GM04504 (cell line): Measurements from ENCODE around the gene SIAE.

ENCODE experiments used
- DNase-seq: peaks from one replicate; pipeline ENCODE4 v3.0.0-alpha.2; 2012; ENCODE audit warnings: low read depth

SIAE gene, protein sequence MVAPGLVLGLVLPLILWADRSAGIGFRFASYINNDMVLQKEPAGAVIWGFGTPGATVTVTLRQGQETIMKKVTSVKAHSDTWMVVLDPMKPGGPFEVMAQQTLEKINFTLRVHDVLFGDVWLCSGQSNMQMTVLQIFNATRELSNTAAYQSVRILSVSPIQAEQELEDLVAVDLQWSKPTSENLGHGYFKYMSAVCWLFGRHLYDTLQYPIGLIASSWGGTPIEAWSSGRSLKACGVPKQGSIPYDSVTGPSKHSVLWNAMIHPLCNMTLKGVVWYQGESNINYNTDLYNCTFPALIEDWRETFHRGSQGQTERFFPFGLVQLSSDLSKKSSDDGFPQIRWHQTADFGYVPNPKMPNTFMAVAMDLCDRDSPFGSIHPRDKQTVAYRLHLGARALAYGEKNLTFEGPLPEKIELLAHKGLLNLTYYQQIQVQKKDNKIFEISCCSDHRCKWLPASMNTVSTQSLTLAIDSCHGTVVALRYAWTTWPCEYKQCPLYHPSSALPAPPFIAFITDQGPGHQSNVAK

DNA sequence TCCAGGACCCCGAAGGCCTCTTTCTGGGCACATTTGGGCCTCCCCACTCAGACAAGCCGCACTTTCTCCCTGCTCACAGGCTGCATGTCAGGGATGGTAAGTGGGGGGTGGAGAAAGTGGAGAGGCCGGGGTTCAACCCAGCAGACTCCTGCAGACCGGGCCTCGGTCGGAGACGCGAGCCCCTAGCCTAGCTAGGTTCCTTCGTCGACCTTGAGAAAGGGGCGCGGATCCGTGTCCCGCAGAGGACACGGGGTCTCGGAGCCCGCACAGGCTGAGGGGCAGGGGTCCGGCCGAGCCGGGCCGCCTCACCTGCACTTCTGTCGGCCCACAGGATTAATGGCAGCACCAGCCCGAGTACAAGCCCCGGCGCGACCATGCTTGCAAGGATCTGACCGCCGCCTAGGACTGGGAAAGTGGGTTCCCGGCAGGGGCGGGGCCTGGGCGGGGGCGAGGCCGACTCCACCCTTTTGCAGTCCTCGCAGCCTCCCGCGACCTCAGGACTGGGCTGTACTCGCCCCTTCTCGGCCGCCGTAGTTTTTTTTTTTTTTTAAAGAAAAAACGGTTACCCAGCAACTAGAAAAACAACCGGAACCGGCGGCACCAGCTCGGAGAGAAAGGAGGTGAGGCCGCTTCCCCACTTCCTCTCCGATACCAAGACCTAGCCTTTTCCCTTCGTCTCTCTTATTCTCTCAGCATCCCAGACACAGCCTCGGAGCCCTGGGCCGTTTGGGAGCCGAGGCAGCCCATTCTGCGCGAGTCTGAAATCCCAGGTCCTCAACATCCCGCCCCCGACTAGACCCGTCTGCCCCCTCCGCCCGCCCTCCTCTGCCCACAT is at the start of gene SIAE, which contains the start of gene SPA17:
SIAE (minus strand) TSS at position 407 of the 835 bp plus-strand sequence; CDS start at position 376, 31 bp downstream.
SPA17 (plus strand) TSS at position 572 of the 835 bp plus-strand sequence. CDS start 1,361 bp downstream, outside the sequence.
- DNase-seq: peak; percentile 92

DNA sequence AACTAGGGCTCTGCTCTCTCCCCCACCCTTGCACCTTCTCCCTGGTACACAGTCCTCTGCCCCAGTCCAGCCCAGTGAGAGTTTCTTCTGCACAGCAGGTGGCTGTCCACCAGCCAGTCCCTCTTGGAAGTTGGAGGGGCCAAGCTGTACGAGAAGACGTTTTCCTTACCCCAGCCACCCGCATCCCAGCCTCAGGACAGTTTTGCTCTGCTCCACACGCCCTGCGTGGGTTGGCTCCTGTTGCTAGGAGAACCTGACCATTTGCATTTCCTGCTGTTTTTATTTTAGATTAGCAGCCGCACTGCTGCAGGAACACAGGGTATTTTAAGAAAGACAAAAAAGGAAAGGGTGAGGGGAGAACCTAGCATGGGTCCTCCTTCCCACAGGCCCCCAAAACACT is 48.6 kb upstream of the SIAE start:
- no peak for DNase-seq

DNA sequence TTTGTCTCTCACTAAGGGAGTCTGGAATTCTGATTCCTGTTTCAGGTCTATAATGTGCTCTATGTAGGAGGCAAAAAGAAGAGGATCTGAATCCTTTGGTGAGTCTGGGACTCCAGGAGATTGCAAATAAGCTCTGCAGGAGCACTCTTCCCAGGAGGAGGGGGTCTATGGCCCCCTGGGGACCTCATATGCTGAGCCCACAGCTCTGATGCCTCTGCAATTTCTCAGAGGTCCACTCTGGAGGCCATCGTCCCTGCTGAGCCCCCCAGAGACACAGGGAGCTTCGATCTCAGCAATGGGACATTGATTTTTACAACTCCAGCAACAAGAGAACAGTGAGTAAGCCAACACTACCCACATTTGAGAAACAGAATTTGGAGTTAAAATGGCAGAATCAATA is 46.0 kb upstream of the SIAE start:
- DNase-seq: no peak

DNA sequence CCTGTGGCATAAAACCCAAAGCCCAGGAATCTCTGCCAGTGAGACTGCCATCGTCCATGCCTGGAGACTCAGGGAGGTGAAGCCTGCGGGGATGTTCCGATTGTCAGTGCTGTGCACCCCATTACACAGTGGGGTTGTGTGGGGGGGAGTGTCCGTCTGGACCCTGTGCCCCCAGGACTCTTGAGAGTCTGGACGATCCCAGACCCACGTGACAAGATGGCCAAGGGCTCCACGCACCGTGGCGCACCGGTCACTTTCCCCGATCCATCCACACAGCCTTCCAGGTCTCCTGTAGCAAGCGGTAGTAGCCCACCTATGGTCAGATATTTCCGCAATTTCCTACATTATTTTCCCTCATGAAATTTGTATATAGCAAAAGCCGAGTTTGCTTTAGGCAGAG is 45.3 kb upstream of the SIAE start:
- DNase-seq: no peak

DNA sequence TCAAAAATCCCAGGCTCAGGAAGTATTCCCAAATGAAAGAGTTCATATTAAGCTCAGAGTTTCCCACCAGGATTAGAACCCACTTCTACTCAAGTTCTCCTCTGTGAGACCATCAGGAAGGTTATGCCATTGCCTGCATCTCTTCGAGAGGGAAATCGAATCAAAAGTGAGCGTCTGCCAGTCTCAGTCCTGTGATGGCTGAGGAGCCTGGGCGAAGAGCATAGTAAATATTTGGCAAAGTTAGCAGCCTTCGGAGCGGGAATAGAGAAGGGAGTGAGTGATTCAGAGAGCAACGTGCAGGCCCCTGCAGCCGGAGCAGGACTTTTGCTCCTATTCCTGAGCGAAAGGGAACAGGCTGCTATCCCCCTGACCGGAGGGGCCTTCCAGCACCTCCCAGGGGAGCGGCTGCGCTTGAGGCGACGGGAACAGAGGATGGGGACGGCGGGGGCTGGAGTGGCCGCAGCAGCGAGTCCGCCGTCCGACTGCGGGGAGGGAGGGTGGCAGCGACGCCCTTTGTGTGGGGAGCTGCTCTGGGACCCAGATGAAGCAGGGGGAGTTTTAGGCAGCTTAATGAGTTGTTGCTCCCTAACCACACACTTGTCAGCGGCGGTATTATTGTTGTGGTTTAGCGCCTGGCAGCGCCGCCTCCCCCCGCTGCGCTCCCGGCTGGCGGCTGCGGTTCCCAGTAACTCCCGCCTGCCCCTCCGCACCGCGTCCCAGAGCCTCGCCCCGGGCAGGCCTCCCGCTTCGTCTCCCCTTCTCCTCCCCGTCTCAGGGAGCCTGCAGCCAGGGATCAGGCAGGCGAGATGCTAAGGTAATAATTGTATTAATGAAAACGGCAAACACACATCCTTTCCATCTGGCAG is 44.5 kb upstream of the SIAE start:
- DNase-seq: no peak

DNA sequence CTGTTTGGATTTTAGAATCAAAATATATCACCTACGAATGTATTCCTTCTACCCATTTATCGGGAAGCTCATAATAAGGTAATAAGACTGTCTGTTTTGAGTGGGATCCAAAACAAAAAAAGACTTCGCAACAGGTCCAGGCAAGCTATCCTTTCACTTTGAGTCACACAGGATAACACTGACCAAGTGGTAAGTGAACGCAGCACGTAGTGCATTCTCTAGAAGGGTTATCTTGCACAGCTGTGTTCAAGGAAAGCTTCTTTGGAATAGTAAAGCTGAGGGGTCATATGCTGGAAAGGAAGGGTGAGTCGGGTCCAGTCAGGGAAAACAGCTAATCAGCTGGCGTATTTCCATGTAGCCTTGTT is 43.9 kb upstream of the SIAE start:
- no peak for DNase-seq

DNA sequence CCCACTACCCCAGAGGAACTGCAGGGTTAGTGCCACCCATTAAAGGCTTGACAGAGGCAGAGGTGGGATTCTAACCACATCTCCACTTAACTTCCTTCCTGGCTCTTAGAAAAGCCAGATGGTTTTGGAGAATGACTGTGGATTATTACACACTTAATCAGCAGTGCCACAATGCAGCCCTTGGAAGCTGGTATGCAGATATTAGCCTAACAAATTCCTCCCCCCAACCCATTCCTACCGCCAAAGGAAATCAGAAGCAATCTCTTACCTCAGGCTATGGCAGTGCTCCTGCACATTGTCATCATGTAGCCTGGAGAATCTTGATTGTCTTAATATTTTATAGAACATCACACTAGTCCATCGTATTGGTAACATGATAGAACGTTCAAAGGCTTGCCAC is 43.1 kb upstream of the SIAE start:
- no peak for DNase-seq

DNA sequence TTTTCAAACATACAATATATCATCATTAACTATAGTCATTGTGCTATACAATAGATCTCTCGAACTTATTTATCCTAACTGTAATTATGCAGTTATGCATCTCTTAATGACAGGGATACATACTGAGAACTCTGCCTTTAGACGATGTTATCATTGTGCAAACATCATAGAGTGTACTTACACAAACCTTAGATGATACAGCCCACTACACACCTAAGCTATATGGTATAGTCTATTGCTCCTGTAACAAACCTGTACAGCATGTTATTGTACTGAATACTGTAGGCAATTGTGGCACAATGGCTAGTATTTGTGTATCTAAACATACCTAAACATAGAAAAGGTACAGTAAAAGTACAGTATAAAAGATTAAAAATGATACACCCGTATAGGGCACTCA is 38.9 kb upstream of the SIAE start:
- no peak for DNase-seq

DNA sequence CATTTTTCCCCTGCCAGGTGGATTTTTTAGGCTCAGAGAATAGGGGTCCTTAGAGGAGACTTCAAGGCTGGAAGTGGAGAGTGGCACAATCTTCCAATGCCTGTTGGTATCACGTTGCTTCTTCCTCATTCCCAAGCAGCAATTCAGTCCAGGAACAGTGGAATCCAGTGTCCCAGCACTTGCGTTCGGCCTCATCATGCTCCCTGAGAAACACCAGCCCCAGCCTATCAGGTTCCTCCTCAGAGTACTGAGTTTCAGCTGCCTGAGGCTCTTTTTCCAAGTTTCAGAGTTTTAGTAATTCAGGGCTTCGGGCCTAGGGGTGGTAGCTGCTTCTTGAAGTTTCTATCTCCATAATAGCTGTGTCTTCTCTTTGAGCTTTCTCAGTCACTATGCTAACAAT is 34.3 kb upstream of the SIAE start:
- no peak for DNase-seq

DNA sequence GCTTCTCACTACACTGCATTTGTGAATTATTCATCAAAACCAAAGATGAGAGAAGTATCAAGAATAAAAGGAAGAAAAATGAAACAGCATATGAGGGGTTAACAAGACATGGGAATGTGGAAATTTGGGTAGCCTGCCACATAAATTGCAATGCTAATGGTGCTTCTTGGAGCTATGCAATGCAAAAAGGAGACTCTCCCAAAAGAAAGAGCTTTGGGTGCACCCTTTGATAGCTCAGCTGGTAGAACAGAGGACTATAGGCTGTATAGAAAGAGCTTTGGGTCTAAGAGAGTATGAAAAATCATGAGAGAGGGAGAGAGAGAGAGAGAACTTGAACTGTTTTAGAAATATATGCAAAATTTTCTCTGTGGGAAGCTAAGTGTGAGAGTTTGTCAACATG is 26.5 kb upstream of the SIAE start:
- no peak for DNase-seq

DNA sequence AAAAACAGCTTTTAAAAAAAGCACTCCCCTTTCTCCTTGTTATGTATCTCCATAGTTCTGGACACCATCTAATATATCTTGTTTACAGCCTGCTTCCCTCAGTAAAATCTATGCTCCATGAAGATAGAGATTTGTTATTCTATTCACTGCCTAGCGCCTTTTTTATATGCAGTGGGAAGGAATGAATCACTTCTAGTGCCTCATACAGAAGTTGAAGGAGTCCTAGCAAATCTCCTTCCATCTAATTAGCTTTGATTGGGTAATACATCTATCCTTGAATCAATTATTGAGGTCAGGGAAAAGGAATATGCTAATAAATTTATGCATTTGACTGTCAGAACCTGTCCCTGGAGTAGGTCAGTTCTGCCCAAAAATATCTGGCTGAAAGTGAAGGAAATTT is 26.0 kb upstream of the SIAE start:
- DNase-seq: no peak

DNA sequence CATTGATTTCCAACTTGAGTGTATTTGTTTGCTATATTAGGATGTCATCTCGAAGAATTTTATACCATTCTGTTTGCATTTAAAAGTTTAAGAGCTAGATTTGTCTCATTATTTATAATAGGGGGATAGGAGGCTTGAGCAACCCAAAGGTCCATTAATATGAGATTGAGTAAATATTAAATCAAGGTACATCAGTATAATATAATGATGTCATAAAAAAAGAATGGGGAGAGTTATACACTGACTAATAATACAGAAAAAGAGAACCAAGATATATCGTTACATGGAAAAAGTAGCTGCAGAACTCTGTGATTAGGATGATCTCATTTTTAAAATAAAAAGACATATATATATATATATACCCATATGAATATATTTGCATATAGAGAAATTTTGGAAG is 19.6 kb upstream of the SIAE start:
- no peak for DNase-seq

DNA sequence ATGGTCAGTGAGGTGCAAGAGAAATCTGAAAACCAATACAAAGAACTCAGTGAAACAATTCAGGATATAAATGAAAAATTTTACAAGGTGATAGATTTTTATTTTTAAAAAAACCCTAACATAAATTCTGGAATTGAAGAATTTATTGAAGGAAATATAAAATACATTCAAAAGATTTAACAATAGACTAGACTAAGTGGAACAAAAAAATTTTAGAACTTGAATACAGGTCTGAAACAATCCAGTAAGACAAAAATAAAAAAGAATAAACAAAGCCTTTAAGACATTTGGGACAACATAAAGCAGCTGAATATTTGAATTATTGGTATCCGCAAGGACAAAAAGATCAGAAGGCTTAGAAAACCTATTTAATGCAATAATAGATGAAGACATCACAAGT is 8.9 kb upstream of the SIAE start:
- DNase-seq: no peak

DNA sequence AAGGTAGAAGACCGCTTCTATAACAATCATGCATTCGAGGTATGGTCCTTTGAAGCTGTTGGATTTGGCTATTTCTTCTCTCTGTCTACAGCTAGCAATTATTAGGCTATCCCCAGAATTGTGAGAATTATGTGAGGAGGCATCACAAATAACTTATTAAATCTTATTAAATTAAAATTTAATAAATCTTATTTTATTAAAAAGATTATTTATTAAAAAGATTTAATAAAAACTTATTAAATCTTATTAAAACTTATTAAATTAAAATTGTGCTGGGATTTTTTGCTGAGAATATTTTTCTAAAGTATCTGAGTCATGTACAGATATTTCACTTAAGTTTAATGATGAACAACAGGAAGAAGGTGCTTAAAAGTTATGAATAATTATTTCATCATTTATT is 7.9 kb upstream of the SIAE start:
- DNase-seq: no peak

DNA sequence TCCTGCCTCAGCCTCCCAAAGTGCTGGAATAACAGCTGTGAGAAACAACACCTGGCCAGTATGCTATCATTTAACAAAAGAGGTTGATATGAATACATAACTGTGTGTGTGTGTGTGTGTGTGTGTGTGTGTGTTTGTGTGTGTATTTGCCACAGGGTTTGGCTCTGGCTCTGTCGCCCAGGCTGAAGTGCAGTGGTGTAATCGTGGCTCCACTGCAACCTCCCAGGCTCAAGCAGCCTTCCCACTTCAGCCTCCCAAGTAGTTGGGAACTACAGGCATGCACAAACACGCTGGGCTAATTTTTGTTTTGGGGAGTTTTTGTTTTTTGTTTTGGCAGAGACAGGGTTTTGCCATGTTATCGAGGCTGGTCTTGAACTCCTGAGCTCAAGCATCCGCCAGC is 4.9 kb upstream of the SIAE start:
- DNase-seq: no peak

DNA sequence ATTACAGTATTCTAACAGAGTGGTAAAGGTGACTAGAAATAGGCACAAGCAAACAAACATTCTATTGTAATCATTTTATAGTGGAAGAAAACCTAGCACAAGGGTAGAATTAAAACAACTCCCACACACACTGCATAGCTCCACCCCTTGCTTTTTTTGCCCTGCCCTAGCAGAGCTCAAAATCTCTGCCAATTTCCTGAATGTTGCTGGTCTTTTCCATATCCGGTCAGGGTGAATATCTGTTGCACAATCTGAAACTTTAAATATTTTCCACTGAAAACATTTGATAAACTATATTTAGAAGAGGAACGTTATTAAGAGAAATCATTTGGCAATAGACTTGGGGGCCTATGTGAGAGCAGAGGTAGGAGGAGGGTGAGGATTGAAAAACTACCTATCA is 2.8 kb upstream of the SIAE start:
- peak; percentile 20 for DNase-seq

DNA sequence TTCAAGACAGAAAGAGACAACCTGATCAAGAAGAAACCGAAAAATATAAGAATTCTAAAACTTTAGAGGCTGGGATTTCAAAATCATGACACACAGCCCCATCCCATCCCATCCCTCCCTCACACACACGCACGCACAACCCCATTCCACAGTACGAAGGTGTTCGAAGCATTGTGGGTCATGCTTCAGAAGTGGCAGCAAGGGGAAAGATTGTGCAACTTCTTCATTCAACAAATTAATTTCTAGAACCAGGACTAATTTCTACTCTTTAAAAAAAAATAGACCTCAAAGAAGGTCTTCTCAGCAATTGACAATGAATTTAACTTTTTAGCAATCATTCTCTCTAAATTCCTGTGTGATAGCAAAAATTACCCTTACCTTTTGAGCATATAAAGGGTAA is 1.0 kb upstream of the SIAE start:
- no peak for DNase-seq

DNA sequence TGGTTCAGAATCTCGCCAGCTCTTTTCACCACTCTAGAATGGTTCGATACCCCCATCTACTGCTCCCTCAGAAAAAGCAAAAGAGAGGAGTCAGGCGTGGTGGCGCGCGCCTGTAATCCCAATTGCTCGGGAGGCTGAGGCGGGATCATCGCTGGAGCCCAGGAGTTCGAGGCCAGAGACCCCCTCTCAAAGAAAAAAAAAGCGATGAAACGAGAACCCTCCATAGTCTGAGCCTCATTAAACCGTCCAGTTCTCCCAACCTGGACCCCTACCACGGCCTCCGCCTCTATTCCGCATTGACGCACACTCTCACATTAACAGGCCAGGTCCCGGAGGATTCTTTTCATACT is 604 bp upstream of the SIAE start:
- DNase-seq: no peak

DNA sequence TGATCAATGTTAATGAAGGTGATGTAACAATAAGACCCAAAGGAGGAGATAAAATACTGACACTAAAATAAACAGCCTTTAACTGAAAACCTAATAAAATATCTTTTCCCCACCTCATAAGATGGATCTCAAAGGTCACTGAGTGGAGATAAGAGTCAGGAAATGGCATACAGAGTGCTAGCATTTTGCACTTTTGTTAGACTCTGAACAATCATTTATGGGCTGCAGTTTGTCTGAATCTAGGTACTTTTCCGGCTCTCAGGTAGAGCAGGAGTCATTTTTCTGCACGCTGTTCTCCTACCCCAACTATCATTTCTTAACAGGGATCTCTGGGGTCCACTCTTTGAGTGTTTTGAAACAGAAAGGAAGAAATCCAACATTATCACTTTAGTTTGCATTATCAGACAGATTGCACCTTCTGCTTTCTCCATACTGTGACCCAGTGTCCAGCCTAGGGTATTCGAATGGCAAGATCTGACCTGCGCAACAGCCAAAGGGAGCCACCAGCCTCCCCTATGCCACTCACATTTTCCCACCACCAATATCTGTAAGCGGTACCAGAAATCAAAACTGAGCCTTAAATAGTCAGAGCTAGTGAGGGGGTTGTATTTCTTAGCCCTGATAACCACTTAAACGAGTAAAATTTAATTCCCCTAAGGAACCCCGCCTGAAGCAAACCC is 863 bp downstream of the SIAE start:
- no peak for DNase-seq

DNA sequence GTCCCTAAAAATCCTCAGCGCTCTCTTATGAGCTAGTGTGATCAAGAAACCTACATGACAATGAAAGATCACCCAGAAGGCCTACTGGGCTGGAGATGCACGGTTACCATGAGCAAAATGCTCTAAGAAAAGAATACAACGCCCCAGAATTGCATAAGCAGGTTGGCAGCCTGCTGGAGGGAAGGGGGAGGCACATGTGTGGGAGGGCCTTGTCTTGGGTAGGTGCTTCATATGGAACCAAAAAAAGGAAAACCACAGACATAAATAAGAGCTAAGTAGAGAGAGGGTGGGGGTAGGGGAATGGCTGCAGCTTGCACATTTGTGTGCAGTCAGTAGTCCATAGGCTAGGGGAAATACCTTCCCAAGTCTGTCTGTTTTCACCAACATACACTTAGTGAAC is 2.8 kb downstream of the SIAE start:
- no peak for DNase-seq

DNA sequence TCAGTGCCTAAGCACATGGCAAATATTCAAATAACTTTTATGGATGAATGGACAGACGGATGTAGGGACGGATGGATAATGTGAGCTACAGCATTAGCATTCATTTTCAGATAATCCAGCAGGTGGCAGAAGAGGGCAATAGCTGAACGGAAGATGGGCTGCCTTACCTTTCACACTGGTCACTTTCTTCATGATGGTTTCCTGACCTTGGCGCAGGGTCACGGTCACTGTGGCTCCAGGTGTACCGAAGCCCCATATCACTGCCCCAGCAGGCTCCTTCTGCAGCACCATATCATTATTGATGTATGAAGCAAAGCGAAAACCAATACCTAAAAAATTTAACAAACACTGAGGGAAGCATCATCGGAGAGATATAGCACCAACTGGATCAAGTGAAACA is 4.3 kb downstream of the SIAE start:
- DNase-seq: no peak

DNA sequence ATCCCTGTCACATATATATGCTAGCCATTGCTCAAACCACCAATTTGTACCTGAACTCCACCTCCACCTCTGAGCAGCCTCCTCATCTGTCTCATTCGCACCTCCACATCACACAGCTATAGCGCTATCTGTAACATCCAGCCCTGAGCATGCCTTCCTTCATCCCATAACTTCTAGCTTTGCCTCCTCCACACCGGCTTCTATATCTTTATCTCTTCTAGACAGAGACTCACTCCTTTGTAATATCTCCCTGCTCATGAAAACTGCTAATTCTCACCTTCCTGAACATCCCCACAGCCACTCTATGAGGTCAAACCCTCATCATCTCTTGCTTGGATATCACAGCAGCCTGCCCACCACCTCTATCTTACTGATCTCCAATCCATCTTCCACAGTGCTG is 5.9 kb downstream of the SIAE start:
- no peak for DNase-seq
